ENCODE results near the gene OASL.

Gene OASL

DNA sequence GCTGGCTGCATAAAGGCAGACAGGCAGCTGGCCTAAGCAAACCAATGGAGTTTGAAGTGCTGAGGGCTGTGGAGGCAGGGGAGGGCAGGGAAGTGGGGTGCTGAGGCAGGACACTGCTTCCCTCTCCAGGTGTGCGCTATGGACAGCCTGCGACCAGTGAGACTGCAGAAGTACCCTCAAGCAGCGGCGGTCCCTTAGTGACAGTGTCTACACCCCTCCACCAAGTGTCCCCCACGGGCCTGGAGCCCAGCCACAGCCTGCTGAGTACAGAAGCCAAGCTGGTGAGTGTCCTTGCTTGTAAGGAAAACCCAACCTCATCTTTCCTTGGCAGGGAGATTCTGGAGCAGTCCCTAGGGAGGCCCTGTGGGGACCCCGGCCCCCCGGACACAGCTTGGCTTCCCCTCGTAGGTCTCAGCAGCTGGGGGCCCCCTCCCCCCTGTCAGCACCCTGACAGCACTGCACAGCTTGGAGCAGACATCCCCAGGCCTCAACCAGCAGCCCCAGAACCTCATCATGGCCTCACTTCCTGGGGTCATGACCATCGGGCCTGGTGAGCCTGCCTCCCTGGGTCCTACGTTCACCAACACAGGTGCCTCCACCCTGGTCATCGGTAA lies 42.8 kb downstream of the OASL start:
- H3K27ac ChIP-seq = no peak overlapping the region
- TF ChIP-seq, protein P1, sequence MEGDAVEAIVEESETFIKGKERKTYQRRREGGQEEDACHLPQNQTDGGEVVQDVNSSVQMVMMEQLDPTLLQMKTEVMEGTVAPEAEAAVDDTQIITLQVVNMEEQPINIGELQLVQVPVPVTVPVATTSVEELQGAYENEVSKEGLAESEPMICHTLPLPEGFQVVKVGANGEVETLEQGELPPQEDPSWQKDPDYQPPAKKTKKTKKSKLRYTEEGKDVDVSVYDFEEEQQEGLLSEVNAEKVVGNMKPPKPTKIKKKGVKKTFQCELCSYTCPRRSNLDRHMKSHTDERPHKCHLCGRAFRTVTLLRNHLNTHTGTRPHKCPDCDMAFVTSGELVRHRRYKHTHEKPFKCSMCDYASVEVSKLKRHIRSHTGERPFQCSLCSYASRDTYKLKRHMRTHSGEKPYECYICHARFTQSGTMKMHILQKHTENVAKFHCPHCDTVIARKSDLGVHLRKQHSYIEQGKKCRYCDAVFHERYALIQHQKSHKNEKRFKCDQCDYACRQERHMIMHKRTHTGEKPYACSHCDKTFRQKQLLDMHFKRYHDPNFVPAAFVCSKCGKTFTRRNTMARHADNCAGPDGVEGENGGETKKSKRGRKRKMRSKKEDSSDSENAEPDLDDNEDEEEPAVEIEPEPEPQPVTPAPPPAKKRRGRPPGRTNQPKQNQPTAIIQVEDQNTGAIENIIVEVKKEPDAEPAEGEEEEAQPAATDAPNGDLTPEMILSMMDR (IDR thresholded peaks at IDR 0.05) = no peak
- no peak for TF ChIP-seq ZFX (IDR thresholded peaks at IDR 0.05; ENCODE audit: borderline replicate concordance)

DNA sequence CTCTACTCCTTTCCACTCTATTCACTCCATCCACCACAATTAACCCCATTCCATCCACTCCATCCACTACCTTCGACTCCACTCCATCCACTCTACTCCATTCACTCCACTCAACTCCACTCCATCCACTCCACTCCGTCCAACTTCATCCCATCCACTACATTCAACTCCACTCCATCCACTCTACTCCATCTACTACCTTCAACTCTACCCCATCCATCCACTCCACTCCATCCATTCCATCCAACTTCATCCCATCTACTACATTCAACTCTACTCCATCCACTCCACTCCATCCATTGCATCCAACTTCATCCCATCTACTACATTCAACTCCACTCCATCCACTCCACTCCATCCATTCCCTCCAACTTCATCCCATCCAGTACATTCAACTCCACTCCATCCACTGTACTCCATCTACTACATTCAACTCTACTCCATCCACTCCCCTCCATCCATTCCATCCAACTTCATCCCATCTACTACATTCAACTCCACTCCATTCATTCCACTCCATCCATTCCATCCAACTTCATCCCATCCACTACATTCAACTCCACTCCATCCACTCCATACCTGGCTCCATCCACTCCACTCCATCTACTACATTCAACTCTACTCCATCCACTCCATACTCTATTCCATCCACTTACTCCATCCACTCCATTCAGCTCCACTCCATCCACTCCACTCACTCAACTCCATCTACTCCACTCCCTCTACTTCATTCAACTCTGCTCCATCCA lies 44.3 kb downstream of the OASL start:
- no peak overlapping the region for H3K27ac ChIP-seq
- no peak for TF ChIP-seq ZFX (IDR thresholded peaks at IDR 0.05; ENCODE audit: borderline replicate concordance)
- TF ChIP-seq, protein P1 (IDR thresholded peaks at IDR 0.05) = no peak

DNA sequence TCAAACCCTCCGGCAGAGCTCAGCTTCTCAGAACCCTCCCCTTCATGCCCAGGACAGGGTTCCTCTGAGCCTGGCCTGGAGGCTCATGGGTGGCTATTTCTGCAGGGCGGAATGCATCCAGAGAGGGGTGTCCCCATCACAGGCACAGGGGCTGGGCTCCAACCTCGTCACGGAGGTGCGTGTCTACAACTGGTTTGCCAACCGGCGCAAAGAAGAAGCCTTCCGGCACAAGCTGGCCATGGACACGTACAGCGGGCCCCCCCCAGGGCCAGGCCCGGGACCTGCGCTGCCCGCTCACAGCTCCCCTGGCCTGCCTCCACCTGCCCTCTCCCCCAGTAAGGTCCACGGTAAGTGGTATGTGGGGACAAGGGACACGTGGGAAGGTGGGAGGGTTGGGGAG lies 45.0 kb downstream of the OASL start:
- no peak overlapping the region for H3K27ac ChIP-seq
- TF ChIP-seq, protein P1 (IDR thresholded peaks at IDR 0.05) = no peak
- no peak for TF ChIP-seq ZFX (IDR thresholded peaks at IDR 0.05; ENCODE audit: borderline replicate concordance)

DNA sequence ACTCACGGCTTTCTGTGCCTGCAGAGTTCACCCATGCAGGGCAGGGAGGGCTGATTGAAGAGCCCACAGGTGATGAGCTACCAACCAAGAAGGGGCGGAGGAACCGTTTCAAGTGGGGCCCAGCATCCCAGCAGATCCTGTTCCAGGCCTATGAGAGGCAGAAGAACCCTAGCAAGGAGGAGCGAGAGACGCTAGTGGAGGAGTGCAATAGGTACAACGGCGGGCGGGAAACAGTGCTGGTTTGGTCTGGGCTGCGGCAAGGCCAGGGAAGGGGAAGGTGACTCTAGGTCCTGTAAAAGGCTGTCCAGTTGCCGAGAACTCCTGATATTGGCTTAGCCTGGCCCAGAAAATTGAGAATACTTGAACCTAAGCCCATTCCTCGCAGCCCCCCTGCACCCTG lies 45.5 kb downstream of the OASL start:
- H3K27ac ChIP-seq = no peak overlapping the region
- TF ChIP-seq, protein P1 (IDR thresholded peaks at IDR 0.05) = no peak
- no peak for TF ChIP-seq ZFX (IDR thresholded peaks at IDR 0.05; ENCODE audit: borderline replicate concordance)

DNA sequence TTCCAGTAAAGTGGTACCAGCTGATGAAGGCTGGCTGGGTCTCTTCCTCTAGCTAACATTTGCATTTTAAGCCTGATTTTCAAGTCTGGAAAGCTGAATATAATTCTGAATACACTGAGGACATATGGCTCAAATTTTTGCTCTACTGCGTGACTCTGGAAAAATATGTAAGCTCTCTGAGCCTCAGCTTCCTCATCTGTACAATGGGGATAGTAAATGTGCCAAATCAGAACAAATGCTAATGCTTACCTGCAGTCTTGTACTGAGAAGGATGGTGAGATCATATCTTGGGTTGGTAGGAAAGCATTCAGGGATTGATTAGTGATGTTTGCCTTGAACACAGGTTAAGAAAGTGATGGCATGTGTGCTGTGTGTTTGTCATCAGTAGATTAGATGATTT lies 46.1 kb downstream of the OASL start:
- TF ChIP-seq ZFX (IDR thresholded peaks at IDR 0.05; ENCODE audit: borderline replicate concordance) = no peak
- TF ChIP-seq, protein P1 (IDR thresholded peaks at IDR 0.05) = no peak

DNA sequence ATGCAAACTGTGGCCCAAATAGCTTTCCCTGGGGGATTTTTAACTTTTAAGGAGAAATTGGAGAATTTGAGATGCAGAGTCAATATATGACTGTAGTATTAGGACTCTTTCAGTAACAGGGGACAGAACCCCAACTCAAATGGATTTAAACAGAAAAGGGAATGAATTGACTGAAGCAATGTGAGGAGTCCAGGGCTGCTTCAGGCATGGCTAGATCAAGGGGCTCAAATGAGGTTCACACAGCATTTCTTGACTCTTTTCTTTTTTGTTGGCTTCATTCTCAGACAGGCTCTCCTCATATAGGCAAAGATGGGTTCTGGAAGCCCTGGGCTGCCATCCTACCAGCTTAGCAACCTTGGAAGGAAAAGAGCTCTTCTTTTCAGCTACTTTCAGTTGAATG lies 47.1 kb downstream of the OASL start:
- no peak overlapping the region for H3K27ac ChIP-seq
- TF ChIP-seq, protein P1 (IDR thresholded peaks at IDR 0.05) = no peak
- TF ChIP-seq ZFX (IDR thresholded peaks at IDR 0.05; ENCODE audit: borderline replicate concordance) = no peak

More for the DNA sequence above, 46.1 kb downstream of the OASL start:
- no peak overlapping the region for H3K27ac ChIP-seq

DNA sequence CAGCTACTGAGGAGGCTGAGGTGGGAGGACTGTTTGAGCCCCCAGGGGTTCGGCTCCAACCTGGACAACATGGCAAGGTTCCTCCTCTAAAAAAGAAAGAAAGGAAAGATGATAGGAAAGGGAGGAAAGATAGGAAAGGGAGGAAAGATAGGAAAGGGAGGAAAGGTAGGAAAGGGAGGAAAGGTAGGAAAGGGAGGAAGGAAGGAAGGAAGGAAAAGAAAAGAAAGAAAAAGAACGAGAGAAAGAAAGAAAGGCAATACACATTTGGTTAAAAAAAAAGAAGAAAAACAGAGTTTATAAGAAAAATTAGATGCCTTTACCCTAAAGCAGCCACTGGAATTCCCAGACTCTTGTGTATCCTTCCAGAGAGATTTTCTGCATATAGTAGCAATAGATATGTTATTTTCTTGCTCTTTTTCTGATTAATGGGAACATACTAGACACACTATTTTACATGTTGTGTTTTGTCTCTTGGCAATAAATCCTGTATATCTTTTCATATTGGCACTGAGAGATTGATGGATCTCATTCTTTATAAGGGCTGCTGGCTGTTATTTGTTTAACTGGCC lies 48.5 kb downstream of the OASL start:
- no peak for TF ChIP-seq ZFX (IDR thresholded peaks at IDR 0.05; ENCODE audit: borderline replicate concordance)
- TF ChIP-seq, protein P1 (IDR thresholded peaks at IDR 0.05) = no peak
- H3K27ac ChIP-seq = 0 out of 2 replicates have a peak overlapping the region, but pooled peaks have one; percentile 9

All from 22Rv1 (cell line).